Ishikawa (cell line): Measurements from ENCODE around the gene MINK1.

Source experiments
- CEBPB ChIP-seq: IDR thresholded peaks from 2 replicates; pipeline ENCODE4 v1.6.1; 2012
- CREB1 ChIP-seq: IDR thresholded peaks from 2 replicates; pipeline ENCODE4 v1.6.1; 2012; ENCODE audit warnings: low read depth
- EP300 ChIP-seq: IDR thresholded peaks from 2 replicates; pipeline ENCODE4 v1.6.1; 2012; ENCODE audit warnings: borderline replicate concordance
- MAX ChIP-seq: IDR thresholded peaks from 2 replicates; pipeline ENCODE4 v1.6.1; 2012
- NFIC ChIP-seq: IDR thresholded peaks from 2 replicates; pipeline ENCODE4 v1.6.1; 2012
- RAD21 ChIP-seq: IDR thresholded peaks from 2 replicates; pipeline ENCODE4 v1.6.1; 2012; ENCODE audit warnings: low read depth
- TAF1 ChIP-seq: IDR thresholded peaks from 2 replicates; pipeline ENCODE4 v1.6.1; 2012; ENCODE audit warnings: low read depth, mild to moderate bottlenecking
- TEAD4 ChIP-seq: IDR thresholded peaks from 2 replicates; pipeline ENCODE4 v1.6.1; 2012
- TF ChIP-seq, protein P1 (sequence below): IDR thresholded peaks from 2 replicates; pipeline ENCODE4 v1.6.1; 2012; ENCODE audit warnings: low read depth, mild to moderate bottlenecking

DNA sequence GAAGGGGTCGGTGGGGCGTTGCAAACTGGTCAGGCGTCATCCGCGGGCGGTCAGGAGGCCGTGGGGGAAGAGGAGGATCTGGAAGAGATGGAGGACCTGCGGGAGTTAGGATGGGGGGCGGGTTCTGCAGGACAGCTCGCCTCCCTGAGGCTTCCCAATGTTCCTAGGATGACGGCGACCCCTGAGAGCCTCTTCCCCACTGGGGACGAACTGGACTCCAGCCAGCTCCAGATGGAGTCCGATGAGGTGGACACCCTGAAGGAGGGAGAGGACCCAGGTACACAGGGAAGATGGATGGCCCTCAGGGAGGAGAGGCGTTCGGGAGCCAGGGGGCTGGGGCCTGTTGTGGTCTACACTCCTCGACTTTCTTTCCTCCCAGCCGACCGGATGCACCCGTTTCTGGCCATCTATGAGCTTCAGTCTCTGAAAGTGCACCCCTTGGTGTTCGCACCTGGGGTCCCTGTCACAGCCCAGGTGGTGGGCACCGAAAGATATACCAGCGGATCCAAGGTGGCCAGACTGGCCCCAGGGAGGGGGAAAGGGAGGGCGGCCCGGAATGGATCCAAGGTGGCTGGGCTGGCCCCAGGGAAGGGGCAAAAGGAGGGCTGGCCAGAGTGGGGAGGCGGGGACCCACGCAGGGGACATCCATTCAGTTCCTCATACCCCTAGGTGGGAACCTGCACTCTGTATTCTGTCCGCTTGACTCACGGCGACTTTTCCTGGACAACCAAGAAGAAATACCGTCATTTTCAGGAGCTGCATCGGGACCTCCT, 25.3 kb upstream of the MINK1 start:
- TF ChIP-seq, protein P1, sequence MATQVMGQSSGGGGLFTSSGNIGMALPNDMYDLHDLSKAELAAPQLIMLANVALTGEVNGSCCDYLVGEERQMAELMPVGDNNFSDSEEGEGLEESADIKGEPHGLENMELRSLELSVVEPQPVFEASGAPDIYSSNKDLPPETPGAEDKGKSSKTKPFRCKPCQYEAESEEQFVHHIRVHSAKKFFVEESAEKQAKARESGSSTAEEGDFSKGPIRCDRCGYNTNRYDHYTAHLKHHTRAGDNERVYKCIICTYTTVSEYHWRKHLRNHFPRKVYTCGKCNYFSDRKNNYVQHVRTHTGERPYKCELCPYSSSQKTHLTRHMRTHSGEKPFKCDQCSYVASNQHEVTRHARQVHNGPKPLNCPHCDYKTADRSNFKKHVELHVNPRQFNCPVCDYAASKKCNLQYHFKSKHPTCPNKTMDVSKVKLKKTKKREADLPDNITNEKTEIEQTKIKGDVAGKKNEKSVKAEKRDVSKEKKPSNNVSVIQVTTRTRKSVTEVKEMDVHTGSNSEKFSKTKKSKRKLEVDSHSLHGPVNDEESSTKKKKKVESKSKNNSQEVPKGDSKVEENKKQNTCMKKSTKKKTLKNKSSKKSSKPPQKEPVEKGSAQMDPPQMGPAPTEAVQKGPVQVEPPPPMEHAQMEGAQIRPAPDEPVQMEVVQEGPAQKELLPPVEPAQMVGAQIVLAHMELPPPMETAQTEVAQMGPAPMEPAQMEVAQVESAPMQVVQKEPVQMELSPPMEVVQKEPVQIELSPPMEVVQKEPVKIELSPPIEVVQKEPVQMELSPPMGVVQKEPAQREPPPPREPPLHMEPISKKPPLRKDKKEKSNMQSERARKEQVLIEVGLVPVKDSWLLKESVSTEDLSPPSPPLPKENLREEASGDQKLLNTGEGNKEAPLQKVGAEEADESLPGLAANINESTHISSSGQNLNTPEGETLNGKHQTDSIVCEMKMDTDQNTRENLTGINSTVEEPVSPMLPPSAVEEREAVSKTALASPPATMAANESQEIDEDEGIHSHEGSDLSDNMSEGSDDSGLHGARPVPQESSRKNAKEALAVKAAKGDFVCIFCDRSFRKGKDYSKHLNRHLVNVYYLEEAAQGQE: no peak
- TF ChIP-seq TAF1 (no peak), CREB1 (no peak), CEBPB (no peak), EP300 (no peak), TEAD4 (no peak), NFIC (no peak), MAX (no peak), RAD21 (no peak)
